SK-N-MC (cell line): ENCODE data around the gene SHC3.

Experiments used
- EZH2 ChIP-seq: fragments of 200-600 bp; sonication (generic); IDR thresholded peaks from one replicate; pipeline ENCODE4 v1.6.1; 2017; ENCODE audit warnings: antibody characterized with exemption
- FOXP2 ChIP-seq: optimal IDR thresholded peaks from 2 replicates; pipeline ENCODE3; 2011; ENCODE audit warnings: mild to moderate bottlenecking, moderate library complexity; ENCODE audit not compliant: insufficient read depth; ENCODE audit errors: extremely low read length, control extremely low read depth
- POLR2AphosphoS5 ChIP-seq: IDR thresholded peaks from 2 replicates; pipeline ENCODE4 v1.6.1; 2012; ENCODE audit warnings: mild to moderate bottlenecking, low read depth, low read length, borderline replicate concordance

DNA sequence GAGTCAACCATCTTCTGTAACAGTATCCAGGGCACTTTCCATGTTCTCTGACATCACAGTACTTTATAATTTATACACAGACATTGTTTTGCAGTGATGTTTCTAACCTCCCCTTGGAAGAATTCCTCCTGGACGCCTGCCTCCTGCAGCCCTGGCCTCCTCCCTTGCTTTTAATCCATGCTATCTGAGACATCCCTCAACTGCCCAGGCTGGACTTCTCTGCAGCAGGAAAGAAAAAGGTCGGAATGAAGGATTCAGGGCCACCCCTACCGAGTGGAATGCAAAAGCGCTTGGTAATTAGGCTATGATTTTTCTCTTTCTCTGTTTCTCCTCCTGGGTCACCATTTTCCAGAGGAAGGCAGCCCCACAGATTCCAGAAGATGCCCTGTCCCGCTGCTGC is 47.0 kb upstream of the SHC3 start:
- TF ChIP-seq EZH2 (no peak), POLR2AphosphoS5 (no peak), FOXP2 (no peak)
